Measurements from ENCODE around the gene HECTD3. TPM values are rescaled to one million over a fixed set of nuclear protein-coding genes. Genes with fewer than 3 reads are reported as not detected.

HECTD3 gene
- total RNA-seq, 1 donor from 2014 or later, result 44.3 TPM

GRCh38 chr1:45008076-45008475 lies 3.0 kb downstream of the HECTD3 start:
- Histone ChIP-seq H3K4me3 (ENCODE audit: low read depth, low read length) (no peak overlapping the region), H3K27me3 (ENCODE audit: control insufficient read depth, insufficient read depth, low read length) (no peaks in the 10 kb centered on the region), H3K36me3 (ENCODE audit: control insufficient read depth, insufficient read depth, low read length) (no peaks in the 10 kb centered on the region)
- no peak for TF ChIP-seq CTCF (IDR thresholded peaks at IDR 0.05; ENCODE audit: insufficient read depth, low read length, poor library complexity, severe bottlenecking)
- no peak for DNase-seq (ENCODE audit: low read depth)

DNA sequence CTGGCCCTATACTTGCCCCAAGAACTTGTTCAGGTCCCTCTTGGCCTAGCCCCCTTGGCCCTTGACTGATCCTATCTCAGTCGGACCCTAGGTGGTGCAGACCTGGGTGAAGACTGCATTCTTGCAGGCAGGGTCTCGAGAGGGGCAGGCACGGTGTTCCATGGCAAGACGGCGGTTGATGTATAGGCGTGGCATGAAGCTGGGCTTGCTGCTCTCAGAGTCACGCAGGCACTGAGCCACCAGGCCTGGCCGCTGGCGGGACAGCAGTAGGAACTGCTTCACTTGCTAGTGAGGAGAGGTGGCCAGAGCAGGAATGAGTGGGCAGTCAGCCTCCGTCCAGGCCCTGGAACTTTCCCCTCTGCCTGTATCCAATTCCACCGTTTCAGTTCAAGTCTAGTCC lies 3.8 kb downstream of the HECTD3 start:
- no peak for DNase-seq (ENCODE audit: low read depth)
- Histone ChIP-seq H3K4me3 (ENCODE audit: low read depth, low read length) (no peak overlapping the region), H3K27me3 (ENCODE audit: control insufficient read depth, insufficient read depth, low read length) (no peaks in the 10 kb centered on the region), H3K36me3 (ENCODE audit: control insufficient read depth, insufficient read depth, low read length) (no peaks in the 10 kb centered on the region)
- no peak for TF ChIP-seq CTCF (IDR thresholded peaks at IDR 0.05; ENCODE audit: insufficient read depth, low read length, poor library complexity, severe bottlenecking)

GRCh38 chr1:45005761-45006160 lies 5.4 kb downstream of the HECTD3 start:
- Histone ChIP-seq H3K27me3 (ENCODE audit: control insufficient read depth, insufficient read depth, low read length) (no peaks in the 10 kb centered on the region), H3K4me3 (ENCODE audit: low read depth, low read length) (no peak overlapping the region), H3K36me3 (ENCODE audit: control insufficient read depth, insufficient read depth, low read length) (no peaks in the 10 kb centered on the region)
- TF ChIP-seq CTCF (IDR thresholded peaks at IDR 0.05; ENCODE audit: insufficient read depth, low read length, poor library complexity, severe bottlenecking), result no peak
- no peak for DNase-seq (ENCODE audit: low read depth)

- DNase-seq (ENCODE audit: low read depth), result no peak
- Histone ChIP-seq H3K27me3 (ENCODE audit: control insufficient read depth, insufficient read depth, low read length) (no peaks in the 10 kb centered on the region), H3K36me3 (ENCODE audit: control insufficient read depth, insufficient read depth, low read length) (no peaks in the 10 kb centered on the region), H3K4me3 (ENCODE audit: low read depth, low read length) (no peak overlapping the region)
- no peak for TF ChIP-seq CTCF (IDR thresholded peaks at IDR 0.05; ENCODE audit: insufficient read depth, low read length, poor library complexity, severe bottlenecking)
Measured at GRCh38 chr1:45004281-45004920, 6.7 kb downstream of the HECTD3 start.

- no peaks in the 10 kb centered on the region for H3K27me3 ChIP-seq (ENCODE audit: control insufficient read depth, insufficient read depth, low read length)
- no peak for DNase-seq (ENCODE audit: low read depth)
- no peaks in the 10 kb centered on the region for H3K36me3 ChIP-seq (ENCODE audit: control insufficient read depth, insufficient read depth, low read length)
- TF ChIP-seq CTCF (IDR thresholded peaks at IDR 0.05; ENCODE audit: insufficient read depth, low read length, poor library complexity, severe bottlenecking), result no peak
- no peak overlapping the region for H3K4me3 ChIP-seq (ENCODE audit: low read depth, low read length)
Measured at GRCh38 chr1:45003741-45004140, 7.4 kb downstream of the HECTD3 start.
